ENCODE results near the gene CCT2. TPM values are rescaled to one million over a fixed set of nuclear protein-coding genes. Genes with fewer than 3 reads are reported as not detected.

Gene CCT2
- total and polyA plus RNA-seq, 2 of the 13 experiments (the other 11 are each of a cell fraction or from before 2014, with no cell fraction given): 209 to 388 TPM

- TF ChIP-seq ZNF597 (CRISPR knock-in tag; IDR thresholded peaks at IDR 0.05): no peak
- no peak for TF ChIP-seq FUBP1 (CRISPR knock-in tag; IDR thresholded peaks at IDR 0.05; ENCODE audit: borderline replicate concordance)
- peak; percentile 88; the same call in 1 of the 2 replicates for TF ChIP-seq AHR (CRISPR knock-in tag; IDR thresholded peaks at IDR 0.05)
- no peak for TF ChIP-seq JDP2 (CRISPR knock-in tag; IDR thresholded peaks at IDR 0.05; ENCODE audit: borderline replicate concordance)
- peak; percentile 55 for TF ChIP-seq NCOA2 (CRISPR knock-in tag; IDR thresholded peaks at IDR 0.05)
- peak; percentile 88 for TF ChIP-seq PHF20 (CRISPR knock-in tag; IDR thresholded peaks at IDR 0.05)
- peak; percentile 59 for TF ChIP-seq ZNF143 (CRISPR knock-in tag; IDR thresholded peaks at IDR 0.05)
- no peak for TF ChIP-seq NONO (IDR thresholded peaks at IDR 0.05)
- TF ChIP-seq NONO (CRISPR knock-in tag; conservative IDR thresholded peaks at IDR 0.05): peak; percentile 89
- TF ChIP-seq MNT (IDR thresholded peaks at IDR 0.05): peak; percentile 84; the same call in 1 of the 2 replicates
- peak; percentile 96 for TF ChIP-seq ZMYM4 (CRISPR knock-in tag; IDR thresholded peaks at IDR 0.05)
- no peak for TF ChIP-seq MTA3 (CRISPR knock-in tag; IDR thresholded peaks at IDR 0.05)
- no peak for TF ChIP-seq RBM39 (IDR thresholded peaks at IDR 0.05; ENCODE audit: low read depth, low read length, poor library complexity, severe bottlenecking)
- peak; percentile 63; the same call in 1 of the 2 replicates for TF ChIP-seq ZNF782 (CRISPR knock-in tag; IDR thresholded peaks at IDR 0.05; ENCODE audit: borderline replicate concordance)
- peak; percentile 97 for TF ChIP-seq ASH2L (IDR thresholded peaks at IDR 0.05; ENCODE audit: insufficient read length, low read depth, low read length)
- TF ChIP-seq FIP1L1 (IDR thresholded peaks at IDR 0.05; ENCODE audit: borderline replicate concordance, insufficient read depth, low read depth, low read length): no peak
- 0 out of 2 replicates have a peak, but pooled peaks have one; percentile 64 for TF ChIP-seq ZNF703 (CRISPR knock-in tag; IDR thresholded peaks at IDR 0.05; ENCODE audit: borderline replicate concordance)
- TF ChIP-seq ZNF792 (CRISPR knock-in tag; IDR thresholded peaks at IDR 0.05): peak; percentile 47; the same call in 1 of the 2 replicates
- TF ChIP-seq REST (IDR thresholded peaks at IDR 0.05; ENCODE audit: borderline replicate concordance in 1 of 2, low read depth in 1 of 2, low read length in 2 of 2): peak in 1 of 2 experiments; percentile 61; a peak in 1 of 4 replicates
- peak; percentile 79 for TF ChIP-seq GABPA (IDR thresholded peaks at IDR 0.05; ENCODE audit: low read depth, low read length)
- TF ChIP-seq GABPA (CRISPR knock-in tag; IDR thresholded peaks at IDR 0.05; ENCODE audit: low read depth): peak; percentile 96
These were observed at the start of gene CCT2 (continued) for GRCh38 chr12:69585189-69586062.
